Measurements from ENCODE around the gene BAIAP3.

DNA sequence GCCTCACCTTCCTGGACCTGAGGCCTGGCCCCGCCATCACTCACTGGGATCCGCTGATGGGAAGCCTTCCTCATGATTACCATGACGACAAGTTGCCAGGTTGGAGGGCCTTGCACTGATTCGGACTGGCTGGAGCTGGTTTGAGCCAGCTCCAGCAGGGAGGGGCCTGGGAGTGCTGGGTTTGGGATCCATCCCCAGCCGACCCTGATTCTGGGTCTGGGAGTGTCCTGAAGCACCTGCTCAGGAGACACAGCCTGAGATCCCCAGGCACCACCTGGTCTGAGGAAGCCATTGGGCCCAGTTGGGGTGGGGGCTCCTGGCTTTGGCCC is 5.9 kb upstream of the BAIAP3 start:
- TF ChIP-seq POLR2A (IDR thresholded peaks at IDR 0.05), result no peak
- TF ChIP-seq, protein P1, sequence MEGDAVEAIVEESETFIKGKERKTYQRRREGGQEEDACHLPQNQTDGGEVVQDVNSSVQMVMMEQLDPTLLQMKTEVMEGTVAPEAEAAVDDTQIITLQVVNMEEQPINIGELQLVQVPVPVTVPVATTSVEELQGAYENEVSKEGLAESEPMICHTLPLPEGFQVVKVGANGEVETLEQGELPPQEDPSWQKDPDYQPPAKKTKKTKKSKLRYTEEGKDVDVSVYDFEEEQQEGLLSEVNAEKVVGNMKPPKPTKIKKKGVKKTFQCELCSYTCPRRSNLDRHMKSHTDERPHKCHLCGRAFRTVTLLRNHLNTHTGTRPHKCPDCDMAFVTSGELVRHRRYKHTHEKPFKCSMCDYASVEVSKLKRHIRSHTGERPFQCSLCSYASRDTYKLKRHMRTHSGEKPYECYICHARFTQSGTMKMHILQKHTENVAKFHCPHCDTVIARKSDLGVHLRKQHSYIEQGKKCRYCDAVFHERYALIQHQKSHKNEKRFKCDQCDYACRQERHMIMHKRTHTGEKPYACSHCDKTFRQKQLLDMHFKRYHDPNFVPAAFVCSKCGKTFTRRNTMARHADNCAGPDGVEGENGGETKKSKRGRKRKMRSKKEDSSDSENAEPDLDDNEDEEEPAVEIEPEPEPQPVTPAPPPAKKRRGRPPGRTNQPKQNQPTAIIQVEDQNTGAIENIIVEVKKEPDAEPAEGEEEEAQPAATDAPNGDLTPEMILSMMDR (IDR thresholded peaks at IDR 0.05), result no peak

All from Peyer's patch (tissue), 4 donors.